Measurements from ENCODE around the gene BRD3OS. TPM values are rescaled to one million over a fixed set of nuclear protein-coding genes. Genes with fewer than 3 reads are reported as not detected.

BRD3OS gene
- total RNA-seq, 1 experiment from 2014 or later: 16.2 TPM

DNA sequence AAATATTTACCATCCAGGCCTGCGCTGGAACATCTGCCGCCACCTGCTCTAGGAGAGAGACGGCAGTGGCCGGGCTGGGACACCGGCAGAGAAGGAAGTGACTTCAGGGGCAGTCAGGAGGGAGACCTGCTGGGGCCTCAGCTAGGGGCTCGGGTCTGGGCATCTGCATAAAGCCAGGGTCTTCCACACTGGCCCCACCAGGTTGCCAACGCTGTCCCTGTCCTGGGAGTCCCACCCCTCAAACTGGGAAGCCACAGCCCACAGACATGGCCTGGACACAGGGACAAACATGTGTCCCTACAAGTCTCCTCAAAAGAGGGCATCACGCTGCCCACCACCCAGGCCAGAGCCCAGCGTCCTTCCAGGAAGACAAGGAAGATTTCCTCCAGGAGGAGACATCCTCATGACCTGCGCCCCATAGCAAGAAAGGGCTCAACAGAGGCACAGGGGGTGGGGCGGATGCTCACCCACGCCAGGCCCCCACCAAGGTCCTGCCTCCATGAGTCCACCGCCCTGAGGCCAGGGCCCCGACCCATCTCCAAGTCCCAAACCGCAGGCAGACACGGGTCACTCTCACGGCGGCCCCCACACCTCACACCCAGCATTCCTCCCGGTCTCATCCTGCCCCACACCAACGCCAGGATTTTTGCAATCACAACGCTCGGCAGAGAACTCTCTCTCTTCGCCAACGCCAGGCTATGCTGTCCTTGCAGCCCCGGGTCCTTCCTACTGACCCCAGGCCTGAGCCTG lies 42.1 kb upstream of the BRD3OS start:
- ChIA-PET CTCF (no interaction called here), POLR2A (interaction anchor here (0.7 kb wide), 1 partner anchor 162 kb away, joined by 5 read pairs; no protein-coding TSS in a partner anchor)
- peaks cover 24% of the 10 kb centered on the region for H3K4me1 Mint-ChIP-seq
- no peak for TF ChIP-seq TEAD4 (CRISPR knock-in tag; IDR thresholded peaks at IDR 0.05)
- no peak for TF ChIP-seq ZNF425 (CRISPR knock-in tag; conservative IDR thresholded peaks at IDR 0.05)
- TF ChIP-seq ZNF423 (CRISPR knock-in tag; IDR thresholded peaks at IDR 0.05): no peak
- no peak for TF ChIP-seq ATF6 (CRISPR knock-in tag; IDR thresholded peaks at IDR 0.05)
- TF ChIP-seq FOXK1 (CRISPR knock-in tag; IDR thresholded peaks at IDR 0.05): no peak
- TF ChIP-seq GRHL2 (CRISPR knock-in tag; IDR thresholded peaks at IDR 0.05; ENCODE audit: insufficient replicate concordance, severe bottlenecking): no peak
- TF ChIP-seq, protein P1, sequence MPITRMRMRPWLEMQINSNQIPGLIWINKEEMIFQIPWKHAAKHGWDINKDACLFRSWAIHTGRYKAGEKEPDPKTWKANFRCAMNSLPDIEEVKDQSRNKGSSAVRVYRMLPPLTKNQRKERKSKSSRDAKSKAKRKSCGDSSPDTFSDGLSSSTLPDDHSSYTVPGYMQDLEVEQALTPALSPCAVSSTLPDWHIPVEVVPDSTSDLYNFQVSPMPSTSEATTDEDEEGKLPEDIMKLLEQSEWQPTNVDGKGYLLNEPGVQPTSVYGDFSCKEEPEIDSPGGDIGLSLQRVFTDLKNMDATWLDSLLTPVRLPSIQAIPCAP (CRISPR knock-in tag; IDR thresholded peaks at IDR 0.05): no peak
- TF ChIP-seq ZBTB21 (CRISPR knock-in tag; IDR thresholded peaks at IDR 0.05; ENCODE audit: borderline replicate concordance): no peak
- no peak for TF ChIP-seq GTF2I (CRISPR knock-in tag; conservative IDR thresholded peaks at IDR 0.05)
- no peak for TF ChIP-seq NFYB (CRISPR knock-in tag; conservative IDR thresholded peaks at IDR 0.05; ENCODE audit: low read depth)
- TF ChIP-seq SMAD4 (CRISPR knock-in tag; IDR thresholded peaks at IDR 0.05): no peak
- H3K4me3 Mint-ChIP-seq: no peak overlapping the region
- ATAC-seq (no peak), DNase-seq (ENCODE audit: low spot score) (peak; percentile 9)
- no peaks in the 10 kb centered on the region for H3K27me3 Mint-ChIP-seq (ENCODE audit: low read depth)
- H3K36me3 Mint-ChIP-seq: no peaks in the 10 kb centered on the region
- H3K27ac Mint-ChIP-seq: peak overlapping the region; percentile 85
- no peaks in the 10 kb centered on the region for H3K9me3 Mint-ChIP-seq

DNA sequence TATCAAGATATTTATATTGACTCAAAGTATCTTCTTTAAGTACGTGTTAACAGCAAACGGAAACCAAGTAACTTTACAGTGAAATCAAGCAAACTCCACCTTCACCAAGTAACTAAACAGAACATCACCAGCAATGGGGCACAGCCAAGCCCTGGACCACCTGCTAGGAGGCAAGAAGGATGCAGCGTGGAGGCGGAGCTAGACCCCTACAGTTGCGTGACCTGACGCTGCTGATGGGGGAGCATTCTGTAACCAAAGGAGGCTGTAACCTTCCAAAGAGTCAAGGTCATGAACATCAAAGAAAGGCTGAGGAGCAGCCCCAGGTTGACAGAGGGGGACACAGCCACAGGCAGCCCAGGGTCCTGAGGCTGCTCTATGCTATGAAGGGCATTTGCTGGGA lies 39.2 kb upstream of the BRD3OS start:
- POLR2A ChIA-PET: no interaction called here
- ATAC-seq (no peak), DNase-seq (ENCODE audit: low spot score) (no peak)
- no peaks in the 10 kb centered on the region for H3K9me3 Mint-ChIP-seq
- no peaks in the 10 kb centered on the region for H3K27me3 Mint-ChIP-seq (ENCODE audit: low read depth)
- peaks cover 33% of the 10 kb centered on the region for H3K4me1 Mint-ChIP-seq
- no peak overlapping the region for H3K4me3 Mint-ChIP-seq
- CTCF ChIA-PET: no interaction called here
- no peaks in the 10 kb centered on the region for H3K36me3 Mint-ChIP-seq
- H3K27ac Mint-ChIP-seq: peak overlapping the region; percentile 80; the same call in 1 of the 2 replicates
- TF ChIP-seq SMAD3 (CRISPR knock-in tag; IDR thresholded peaks at IDR 0.05; ENCODE audit: borderline replicate concordance) (no peak), IRF2 (CRISPR knock-in tag; IDR thresholded peaks at IDR 0.05; ENCODE audit: borderline replicate concordance, low read depth) (no peak)

GRCh38 chr9:133986774-133987445 lies 38.4 kb upstream of the BRD3OS start:
- ChIA-PET POLR2A (no interaction called here), CTCF (no interaction called here)
- Mint-ChIP-seq H3K4me1 (peaks cover 33% of the 10 kb centered on the region), H3K9me3 (no peaks in the 10 kb centered on the region), H3K4me3 (no peak overlapping the region), H3K27ac (no peak overlapping the region), H3K36me3 (no peaks in the 10 kb centered on the region), H3K27me3 (ENCODE audit: low read depth) (no peaks in the 10 kb centered on the region)
- TF ChIP-seq HMGA2 (CRISPR knock-in tag; IDR thresholded peaks at IDR 0.05): peak; percentile 94
- TF ChIP-seq PRRX2 (CRISPR knock-in tag; IDR thresholded peaks at IDR 0.05): no peak
- no peak for ATAC-seq
- no peak for DNase-seq (ENCODE audit: low spot score)

All from WTC11 (cell line).